GM12878 (cell line): ENCODE results near the gene ERP29. TPM values are rescaled to one million over a fixed set of nuclear protein-coding genes. Genes with fewer than 3 reads are reported as not detected.

Experiments
- ATF3 ChIP-seq: IDR thresholded peaks from 2 replicates; pipeline ENCODE4 v1.6.1; 2011; ENCODE audit warnings: low read depth, mild to moderate bottlenecking, low read length, moderate library complexity, borderline replicate concordance; ENCODE audit errors: extremely low read depth
- BRCA1 ChIP-seq: IDR thresholded peaks from 2 replicates; pipeline ENCODE4 v1.6.1; 2011; ENCODE audit warnings: low read depth, low read length, improper control_type of control experiment
- CREM ChIP-seq: IDR thresholded peaks from 2 replicates; pipeline ENCODE4 v1.6.1; 2014; ENCODE audit warnings: antibody characterized with exemption, low read depth
- CTCF ChIP-seq, 3 experiments: IDR thresholded peaks in 2 of 3; conservative IDR thresholded peaks in 1 of 3; 2 replicates each; pipeline ENCODE4 v1.5.1; 2011; ENCODE audit warnings: low read depth in 3 of 3, low read length in 3 of 3, mild to moderate bottlenecking in 3 of 3, control low read depth in 2 of 3, moderate library complexity in 2 of 3, inconsistent platforms in 1 of 3, mixed read lengths in 1 of 3; ENCODE audit not compliant: control insufficient read depth in 2 of 3, insufficient read depth in 1 of 3; ENCODE audit errors: extremely low read depth in 1 of 3
- DPF2 ChIP-seq: fragments of 450-650 bp; IDR thresholded peaks from 2 replicates; pipeline ENCODE4 v1.6.1; 2017; ENCODE audit warnings: mild to moderate bottlenecking
- E2F4 ChIP-seq: IDR thresholded peaks from 2 replicates; pipeline ENCODE4 v1.6.1; 2012; ENCODE audit warnings: low read depth, low read length, improper control_type of control experiment
- EGR1 ChIP-seq, 2 experiments: IDR thresholded peaks; 1 replicate in 1 of 2; 2 replicates in 1 of 2; pipeline ENCODE4 v1.6.1; 2011 to 2012; ENCODE audit warnings: low read depth in 2 of 2, low read length in 2 of 2, borderline replicate concordance in 1 of 2, mild to moderate bottlenecking in 1 of 2, moderate library complexity in 1 of 2
- EP300 ChIP-seq, 2 experiments: fragments of 150-350 bp in 1 of 2; IDR thresholded peaks; 2 replicates each; pipeline ENCODE4 v1.6.1; 2011 to 2012; ENCODE audit warnings: low read depth in 2 of 2, low read length in 2 of 2, borderline replicate concordance in 1 of 2, improper control_type of control experiment in 1 of 2, inconsistent platforms in 1 of 2; ENCODE audit not compliant: control insufficient read depth in 1 of 2
- FOS ChIP-seq: IDR thresholded peaks from 3 replicates; pipeline ENCODE4 v1.6.1; 2011; ENCODE audit warnings: borderline replicate concordance; ENCODE audit not compliant: insufficient read length; ENCODE audit errors: extremely low read depth
- FOXK2 ChIP-seq: fragments of 450-650 bp; IDR thresholded peaks from 2 replicates; pipeline ENCODE4 v1.6.1; 2017; ENCODE audit warnings: mild to moderate bottlenecking, moderate library complexity
- IKZF1 ChIP-seq: fragments of 450-650 bp; conservative IDR thresholded peaks from 2 replicates; pipeline ENCODE4 v1.6.1; 2017; ENCODE audit warnings: antibody characterized with exemption, mild to moderate bottlenecking
- IRF3 ChIP-seq: fragments of 450-650 bp; IDR thresholded peaks from 2 replicates; pipeline ENCODE4 v1.6.1; 2014; ENCODE audit warnings: mild to moderate bottlenecking
- KDM1A ChIP-seq: fragments of 200-600 bp; sonication (generic); IDR thresholded peaks from 2 replicates; pipeline ENCODE4 v1.6.1; 2016; ENCODE audit warnings: borderline replicate concordance
- KLF5 ChIP-seq: fragments of 450-650 bp; IDR thresholded peaks from 2 replicates; pipeline ENCODE4 v1.6.1; 2014; ENCODE audit warnings: mild to moderate bottlenecking; ENCODE audit not compliant: partially characterized antibody
- NFIC ChIP-seq: IDR thresholded peaks from 2 replicates; pipeline ENCODE4 v1.6.1; 2012; ENCODE audit warnings: low read depth, mild to moderate bottlenecking, inconsistent platforms, low read length, moderate library complexity
- NFYB ChIP-seq: IDR thresholded peaks from 2 replicates; pipeline ENCODE4 v1.6.1; 2011; ENCODE audit warnings: low read depth, mild to moderate bottlenecking, low read length, improper control_type of control experiment, moderate library complexity; ENCODE audit not compliant: insufficient read depth
- NKRF ChIP-seq: fragments of 450-650 bp; conservative IDR thresholded peaks from 2 replicates; pipeline ENCODE4 v1.6.1; 2017; ENCODE audit warnings: mild to moderate bottlenecking, moderate library complexity
- PKNOX1 ChIP-seq: fragments of 450-650 bp; IDR thresholded peaks from 2 replicates; pipeline ENCODE4 v1.6.1; 2016; ENCODE audit warnings: mild to moderate bottlenecking
- SIN3A ChIP-seq: IDR thresholded peaks from 2 replicates; pipeline ENCODE4 v1.6.1; 2012; ENCODE audit warnings: low read depth, low read length, improper control_type of control experiment
- SRF ChIP-seq, 2 experiments: IDR thresholded peaks; 2 replicates each; pipeline ENCODE4 v1.6.1; 2011; ENCODE audit warnings: low read depth in 2 of 2, low read length in 2 of 2, mild to moderate bottlenecking in 1 of 2, moderate library complexity in 1 of 2
- SUPT20H ChIP-seq: IDR thresholded peaks from 2 replicates; pipeline ENCODE4 v1.6.1; 2011; ENCODE audit warnings: low read depth, mild to moderate bottlenecking, low read length, moderate library complexity, borderline replicate concordance; ENCODE audit not compliant: control insufficient read depth
- YBX1 ChIP-seq: fragments of 450-650 bp; IDR thresholded peaks from 2 replicates; pipeline ENCODE4 v1.6.1; 2016; ENCODE audit warnings: antibody characterized with exemption
- polyA plus RNA-seq, 11 experiments: library from polyadenylated mRNA; depleted of rRNA in 4 of 11; unstranded in 6 of 11; stranded (reverse) in 5 of 11; fragments of >200 nt; fragmentation: Nextera tagmentation in 4 of 11; fragmentation: Illumina TruSeq in 1 of 11; extraction: Ambion mirVana in 4 of 11; extraction: Trizol in 1 of 11; gene quantifications; 1 replicate in 1 of 11; 2 replicates in 10 of 11; pipeline versions ENCODE4 v1.2.1 to v1.2.3, GENCODE V29; 2011 to 2016; ENCODE audit warnings: inconsistent platforms in 2 of 11, missing spikeins in 2 of 11, low read depth in 1 of 11
- total RNA-seq, 4 experiments: library from RNA; depleted of rRNA in 3 of 4; stranded (reverse); fragments of >200 nt in 3 of 4; fragmentation: Illumina TruSeq in 1 of 4; extraction: Trizol in 1 of 4; gene quantifications; 2 replicates each; pipeline versions ENCODE4 v1.2.1 to v1.2.3, GENCODE V29; 2013 to 2021

ERP29 gene
- total and polyA plus RNA-seq, 10 of the 15 experiments (the other 5 are each of a cell fraction or from before 2014, with no cell fraction given) = 46.7 to 146 (median 107) TPM

- TF ChIP-seq KDM1A (no peak), DPF2 (peak; percentile 10; the same call in 1 of the 2 replicates), EP300 (IDR thresholded peaks at IDR 0.05; ENCODE audit: borderline replicate concordance in 1 of 2, control insufficient read depth in 1 of 2, low read depth in 2 of 2, low read length in 2 of 2) (no peak), CTCF (IDR thresholded peaks at IDR 0.05 in 2 of 3, conservative IDR thresholded peaks at IDR 0.05 in 1 of 3; ENCODE audit: control insufficient read depth in 2 of 3, extremely low read depth in 1 of 3, insufficient read depth in 1 of 3, low read depth in 3 of 3, low read length in 3 of 3) (peak in 1 of 3 experiments; percentile 5; a peak in 1 of 6 replicates), FOXK2 (no peak), EGR1 (IDR thresholded peaks at IDR 0.05; ENCODE audit: borderline replicate concordance in 1 of 2, low read depth in 2 of 2, low read length in 2 of 2) (no peak), IKZF1 (no peak), SIN3A (no peak), IRF3 (no peak), KLF5 (no peak), SUPT20H (no peak), BRCA1 (no peak), SRF (IDR thresholded peaks at IDR 0.05; ENCODE audit: low read depth in 2 of 2, low read length in 2 of 2) (no peak), E2F4 (no peak), NKRF (peak; percentile 71), FOS (no peak), NFIC (no peak), ATF3 (no peak), NFYB (no peak), CREM (no peak), PKNOX1 (peak; percentile 76), YBX1 (no peak)
These were observed 576 bp downstream of the ERP29 start (continued) for GRCh38 chr12:112013601-112014402.
